ENCODE measurements around the gene SSH2. TPM values are rescaled to one million over a fixed set of nuclear protein-coding genes. Genes with fewer than 3 reads are reported as not detected.
"Not testable (repeated sequence)": the region's sequence is repeated elsewhere in the genome, so short reads cannot be mapped to it uniquely, and the experiment has no call there.

SSH2 gene
- total and polyA plus RNA-seq, 2 donors from 2014 or later: 19.7 to 62.5 TPM

- H3K9me3 ChIP-seq (ENCODE audit: control insufficient read depth in 2 of 3, insufficient read depth in 1 of 3, low read length in 3 of 3): peaks cover 0 to 1% (median 0%) of the 10 kb centered on the region in 3 donors
- TF ChIP-seq, protein P1, sequence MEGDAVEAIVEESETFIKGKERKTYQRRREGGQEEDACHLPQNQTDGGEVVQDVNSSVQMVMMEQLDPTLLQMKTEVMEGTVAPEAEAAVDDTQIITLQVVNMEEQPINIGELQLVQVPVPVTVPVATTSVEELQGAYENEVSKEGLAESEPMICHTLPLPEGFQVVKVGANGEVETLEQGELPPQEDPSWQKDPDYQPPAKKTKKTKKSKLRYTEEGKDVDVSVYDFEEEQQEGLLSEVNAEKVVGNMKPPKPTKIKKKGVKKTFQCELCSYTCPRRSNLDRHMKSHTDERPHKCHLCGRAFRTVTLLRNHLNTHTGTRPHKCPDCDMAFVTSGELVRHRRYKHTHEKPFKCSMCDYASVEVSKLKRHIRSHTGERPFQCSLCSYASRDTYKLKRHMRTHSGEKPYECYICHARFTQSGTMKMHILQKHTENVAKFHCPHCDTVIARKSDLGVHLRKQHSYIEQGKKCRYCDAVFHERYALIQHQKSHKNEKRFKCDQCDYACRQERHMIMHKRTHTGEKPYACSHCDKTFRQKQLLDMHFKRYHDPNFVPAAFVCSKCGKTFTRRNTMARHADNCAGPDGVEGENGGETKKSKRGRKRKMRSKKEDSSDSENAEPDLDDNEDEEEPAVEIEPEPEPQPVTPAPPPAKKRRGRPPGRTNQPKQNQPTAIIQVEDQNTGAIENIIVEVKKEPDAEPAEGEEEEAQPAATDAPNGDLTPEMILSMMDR (IDR thresholded peaks at IDR 0.05; ENCODE audit: borderline replicate concordance, extremely low read depth, insufficient read depth): no peak
- no peaks in the 10 kb centered on the region for H3K4me1 ChIP-seq (ENCODE audit: control insufficient read depth in 2 of 3, insufficient read depth in 2 of 3, low read depth in 1 of 3, low read length in 3 of 3)
- no peak overlapping the region for H3K27ac ChIP-seq (ENCODE audit: low read depth in 2 of 2, low read length in 2 of 2)
- H3K36me3 ChIP-seq (ENCODE audit: control insufficient read depth in 2 of 3, insufficient read depth in 3 of 3, low read length in 3 of 3): no peaks in the 10 kb centered on the region
- no peak overlapping the region for H3K9ac ChIP-seq (ENCODE audit: low read length in 3 of 3)
- FAIRE-seq (no peak), DNase-seq (no peak)
- no peak overlapping the region for H3K4me3 ChIP-seq (ENCODE audit: low read length in 3 of 3)
- intact Hi-C loops (cut with DNase I): no loop called here
- no peaks in the 10 kb centered on the region for H3K27me3 ChIP-seq (ENCODE audit: control insufficient read depth, insufficient read depth, low read length)
Measured at GRCh38 chr17:29728490-29728889, 201.5 kb downstream of the SSH2 start.

GRCh38 chr17:29726715-29727252, 203.2 kb downstream of the SSH2 start:
- Histone ChIP-seq H3K27ac (ENCODE audit: low read depth in 2 of 2, low read length in 2 of 2) (no peak overlapping the region), H3K9me3 (ENCODE audit: control insufficient read depth in 2 of 3, insufficient read depth in 1 of 3, low read length in 3 of 3) (peaks cover 0 to 1% (median 0%) of the 10 kb centered on the region in 3 donors), H3K36me3 (ENCODE audit: control insufficient read depth in 2 of 3, insufficient read depth in 3 of 3, low read length in 3 of 3) (no peaks in the 10 kb centered on the region), H3K9ac (ENCODE audit: low read length in 3 of 3) (no peak overlapping the region), H3K4me1 (ENCODE audit: control insufficient read depth in 2 of 3, insufficient read depth in 2 of 3, low read depth in 1 of 3, low read length in 3 of 3) (peaks cover 2 to 13% (median 3%) of the 10 kb centered on the region in 3 donors), H3K27me3 (ENCODE audit: control insufficient read depth, insufficient read depth, low read length) (no peaks in the 10 kb centered on the region), H3K4me3 (ENCODE audit: low read length in 3 of 3) (no peak overlapping the region)
- intact Hi-C loops (cut with DNase I): no loop called here
- TF ChIP-seq, protein P1 (IDR thresholded peaks at IDR 0.05; ENCODE audit: borderline replicate concordance, extremely low read depth, insufficient read depth): no peak
- peak in 1 of 5 donors; percentile 35 for DNase-seq
- FAIRE-seq: no peak

GRCh38 chr17:29725408-29725807, 204.6 kb downstream of the SSH2 start:
- DNase-seq; H3K36me3 ChIP-seq (ENCODE audit: control insufficient read depth in 2 of 3, insufficient read depth in 3 of 3, low read length in 3 of 3); intact Hi-C loops (cut with DNase I); H3K4me3 ChIP-seq (ENCODE audit: low read length in 3 of 3); H3K27me3 ChIP-seq (ENCODE audit: control insufficient read depth, insufficient read depth, low read length); FAIRE-seq; H3K27ac ChIP-seq (ENCODE audit: low read depth in 2 of 2, low read length in 2 of 2); H3K9me3 ChIP-seq (ENCODE audit: control insufficient read depth in 2 of 3, insufficient read depth in 1 of 3, low read length in 3 of 3); H3K9ac ChIP-seq (ENCODE audit: low read length in 3 of 3): not testable (repeated sequence)
- H3K4me1 ChIP-seq (ENCODE audit: control insufficient read depth in 2 of 3, insufficient read depth in 2 of 3, low read depth in 1 of 3, low read length in 3 of 3): peaks cover 5 to 23% (median 8%) of the 10 kb centered on the region in 3 donors

DNA sequence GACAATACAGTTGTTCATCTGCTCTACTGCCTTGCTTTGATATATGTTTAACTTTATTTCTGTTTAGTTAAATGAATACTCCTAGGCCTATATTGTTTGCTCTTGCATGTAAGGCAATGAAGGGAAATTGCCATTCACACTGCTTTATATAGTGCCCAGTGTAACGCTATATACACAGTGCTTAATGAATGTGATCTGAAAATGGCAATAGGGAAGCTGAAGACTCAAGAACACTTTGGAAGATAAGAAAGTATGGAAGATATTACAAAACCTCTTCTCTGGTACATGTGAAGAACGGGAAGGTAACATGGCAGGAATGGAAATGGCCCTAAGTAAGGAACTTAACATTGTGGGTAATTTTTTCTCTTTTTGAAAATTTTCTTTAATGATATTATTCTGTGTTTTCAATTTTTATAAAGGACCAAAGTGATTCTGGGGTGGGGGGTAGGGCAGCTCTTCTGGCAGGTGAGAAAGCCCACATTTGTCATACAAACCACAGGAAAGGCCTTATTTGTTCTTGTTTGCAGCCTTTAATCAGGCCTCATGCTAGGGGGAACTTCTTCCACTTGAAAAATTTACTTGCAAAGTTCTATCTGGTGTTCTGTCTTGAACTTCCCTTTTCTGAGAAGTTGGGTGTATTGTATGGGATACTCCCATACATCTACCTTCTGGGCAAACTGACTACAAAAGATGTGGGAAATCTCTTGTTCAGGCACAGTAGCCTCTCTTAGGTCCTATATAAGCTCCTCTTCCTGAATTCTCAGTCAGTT, 206.6 kb downstream of the SSH2 start:
- Histone ChIP-seq H3K4me3 (ENCODE audit: low read length in 3 of 3) (peak overlapping the region in 1 of 3 donors; percentile 5), H3K36me3 (ENCODE audit: control insufficient read depth in 2 of 3, insufficient read depth in 3 of 3, low read length in 3 of 3) (no peaks in the 10 kb centered on the region), H3K4me1 (ENCODE audit: control insufficient read depth in 2 of 3, insufficient read depth in 2 of 3, low read depth in 1 of 3, low read length in 3 of 3) (peaks cover 8 to 27% (median 8%) of the 10 kb centered on the region in 3 donors), H3K9ac (ENCODE audit: low read length in 3 of 3) (no peak overlapping the region), H3K27ac (ENCODE audit: low read depth in 2 of 2, low read length in 2 of 2) (peak overlapping the region; percentile 10 to 67), H3K9me3 (ENCODE audit: control insufficient read depth in 2 of 3, insufficient read depth in 1 of 3, low read length in 3 of 3) (peaks cover 0 to under 1% (median 0%) of the 10 kb centered on the region in 3 donors), H3K27me3 (ENCODE audit: control insufficient read depth, insufficient read depth, low read length) (no peaks in the 10 kb centered on the region)
- TF ChIP-seq, protein P1 (IDR thresholded peaks at IDR 0.05; ENCODE audit: borderline replicate concordance, extremely low read depth, insufficient read depth): no peak
- DNase-seq: no peak
- intact Hi-C loops (cut with DNase I): no loop called here
- no peak for FAIRE-seq

Measured in kidney (tissue), 14 donors.